Lung (tissue), 12 donors: Measurements from ENCODE around the gene TSKU. TPM values are rescaled to one million over a fixed set of nuclear protein-coding genes. Genes with fewer than 3 reads are reported as not detected.

Source experiments
- ATAC-seq: fragments of 200-7000 bp; cut with Tn5 transposase; one replicate; pipeline ENCODE4 v1.9.1; 2020; ENCODE audit warnings: moderate number of reproducible peaks; ENCODE audit not compliant: insufficient read depth, low FRiP score
- DNase-seq, 3 donors: peaks; one replicate each; pipeline ENCODE4 v3.0.0-alpha.2; 2013 to 2017
- H3K27ac ChIP-seq, 2 donors: one replicate each; pipeline ENCODE4 v1.5.1; 2013; ENCODE audit warnings: mild to moderate bottlenecking in 2 of 2, moderate library complexity in 2 of 2, control low read depth in 1 of 2, inconsistent platforms in 1 of 2, low read depth in 1 of 2, low read length in 1 of 2
- H3K27me3 ChIP-seq, 3 donors: one replicate each; pipeline ENCODE4 v1.5.1; 2013; ENCODE audit warnings: low read length in 2 of 3; ENCODE audit not compliant: control insufficient read depth in 3 of 3, insufficient read depth in 3 of 3
- H3K36me3 ChIP-seq, 4 donors: one replicate each; pipeline ENCODE4 v1.5.1; 2013; ENCODE audit warnings: low read length in 4 of 4, mild to moderate bottlenecking in 1 of 4, moderate library complexity in 1 of 4; ENCODE audit not compliant: control insufficient read depth in 4 of 4, insufficient read depth in 4 of 4
- H3K4me1 ChIP-seq, 5 donors: one replicate each; pipeline ENCODE4 v1.5.1; 2013; ENCODE audit warnings: low read length in 5 of 5, mild to moderate bottlenecking in 2 of 5, moderate library complexity in 1 of 5; ENCODE audit not compliant: control insufficient read depth in 5 of 5, insufficient read depth in 5 of 5
- H3K4me3 ChIP-seq: one replicate; pipeline ENCODE4 v1.5.1; 2013; ENCODE audit warnings: mild to moderate bottlenecking, control low read depth, moderate library complexity
- H3K9ac ChIP-seq, 2 donors: one replicate each; pipeline ENCODE4 v1.5.1; 2013; ENCODE audit warnings: low read length in 2 of 2, control low read depth in 1 of 2; ENCODE audit not compliant: insufficient read depth in 1 of 2
- H3K9me3 ChIP-seq, 4 donors: one replicate each; pipeline ENCODE4 v1.5.1; 2013; ENCODE audit warnings: low read length in 3 of 4, mild to moderate bottlenecking in 1 of 4, moderate library complexity in 1 of 4; ENCODE audit not compliant: control insufficient read depth in 4 of 4, insufficient read depth in 3 of 4
- WGBS, 2 donors: extraction: QIAGEN DNeasy Blood & Tissue Kit; methylation state at CpG; one replicate each; pipeline ENCODE4 v1.1.7; 2013; 5-methylcytosine and 5-hydroxymethylcytosine counted together
- polyA plus RNA-seq, 2 donors: library from polyadenylated mRNA; stranded (reverse); fragments of 200-250 nt; gene quantifications; one replicate each; pipeline ENCODE4 v1.2.1, GENCODE V29; 2013
- total RNA-seq, 2 donors: library from RNA; depleted of rRNA in 1 of 2; stranded (reverse); fragments of >200 nt in 1 of 2; gene quantifications; one replicate each; pipeline ENCODE4 v1.2.1, GENCODE V29; 2014 to 2021
- TF ChIP-seq, protein P1 (sequence below): IDR thresholded peaks from 2 replicates; pipeline ENCODE4 v1.5.1; 2012; ENCODE audit warnings: mild to moderate bottlenecking; ENCODE audit errors: control extremely low read depth, extremely low read depth
- donor health status: control.
- donor health status: control.
- donor health status: Bipolar disorder and iron deficiency.
- donor health status: healthy.
- donor health status: DM: yes; HTN: yes; CAD: no.

TSKU gene
- total and polyA plus RNA-seq, 4 donors = 3.7 to 18.6 (median 11.6) TPM

DNA sequence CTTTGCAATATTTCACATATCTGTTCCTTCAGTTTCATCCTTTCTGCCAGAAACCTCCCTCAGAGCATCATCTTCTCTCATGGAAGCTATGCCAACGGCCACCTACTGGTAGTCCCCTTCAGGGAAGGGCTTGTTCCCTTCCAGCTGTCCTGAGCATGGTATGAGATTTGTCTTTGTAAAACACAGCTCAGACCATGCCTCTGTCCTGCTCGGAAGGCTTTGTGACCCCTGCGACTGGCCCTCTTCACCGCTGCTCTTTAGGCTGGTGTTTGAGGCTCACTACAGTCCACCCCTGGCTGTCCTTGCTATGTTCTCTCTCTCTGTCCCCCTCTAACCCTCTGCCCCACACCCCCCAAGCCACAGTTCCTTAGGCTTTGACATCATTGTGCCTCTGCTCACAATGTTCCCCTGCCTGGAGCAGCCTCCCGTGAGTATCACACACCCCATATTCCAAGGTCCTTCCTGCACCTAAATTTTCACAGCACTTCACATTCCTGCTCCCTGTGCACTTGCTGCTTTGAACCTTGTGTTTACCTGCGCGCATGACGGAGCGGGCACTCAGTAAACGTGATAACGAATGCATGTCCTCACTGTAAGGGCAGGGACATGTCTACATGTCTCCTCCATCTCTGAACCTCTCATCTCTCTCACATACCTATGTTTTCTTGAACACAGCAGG is 53.6 kb downstream of the TSKU start:
- ATAC-seq (peak; percentile 15), DNase-seq (no peak)
- peaks cover 0 to 4% (median 0%) of the 10 kb centered on the region in 3 donors for H3K27me3 ChIP-seq
- H3K27ac ChIP-seq = peak overlapping the region; percentile 5 to 88
- peak overlapping the region in 1 of 2 donors; percentile 16 for H3K9ac ChIP-seq
- TF ChIP-seq, protein P1, sequence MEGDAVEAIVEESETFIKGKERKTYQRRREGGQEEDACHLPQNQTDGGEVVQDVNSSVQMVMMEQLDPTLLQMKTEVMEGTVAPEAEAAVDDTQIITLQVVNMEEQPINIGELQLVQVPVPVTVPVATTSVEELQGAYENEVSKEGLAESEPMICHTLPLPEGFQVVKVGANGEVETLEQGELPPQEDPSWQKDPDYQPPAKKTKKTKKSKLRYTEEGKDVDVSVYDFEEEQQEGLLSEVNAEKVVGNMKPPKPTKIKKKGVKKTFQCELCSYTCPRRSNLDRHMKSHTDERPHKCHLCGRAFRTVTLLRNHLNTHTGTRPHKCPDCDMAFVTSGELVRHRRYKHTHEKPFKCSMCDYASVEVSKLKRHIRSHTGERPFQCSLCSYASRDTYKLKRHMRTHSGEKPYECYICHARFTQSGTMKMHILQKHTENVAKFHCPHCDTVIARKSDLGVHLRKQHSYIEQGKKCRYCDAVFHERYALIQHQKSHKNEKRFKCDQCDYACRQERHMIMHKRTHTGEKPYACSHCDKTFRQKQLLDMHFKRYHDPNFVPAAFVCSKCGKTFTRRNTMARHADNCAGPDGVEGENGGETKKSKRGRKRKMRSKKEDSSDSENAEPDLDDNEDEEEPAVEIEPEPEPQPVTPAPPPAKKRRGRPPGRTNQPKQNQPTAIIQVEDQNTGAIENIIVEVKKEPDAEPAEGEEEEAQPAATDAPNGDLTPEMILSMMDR = no peak
- H3K4me1 ChIP-seq = peaks cover 0 to 27% (median 7%) of the 10 kb centered on the region in 5 donors
- no peak overlapping the region for H3K4me3 ChIP-seq
- H3K9me3 ChIP-seq = no peaks in the 10 kb centered on the region
- 59 to 70% methylated on average over 11 of the region's 11 CpGs for WGBS, 2 donors
- no peaks in the 10 kb centered on the region for H3K36me3 ChIP-seq

DNA sequence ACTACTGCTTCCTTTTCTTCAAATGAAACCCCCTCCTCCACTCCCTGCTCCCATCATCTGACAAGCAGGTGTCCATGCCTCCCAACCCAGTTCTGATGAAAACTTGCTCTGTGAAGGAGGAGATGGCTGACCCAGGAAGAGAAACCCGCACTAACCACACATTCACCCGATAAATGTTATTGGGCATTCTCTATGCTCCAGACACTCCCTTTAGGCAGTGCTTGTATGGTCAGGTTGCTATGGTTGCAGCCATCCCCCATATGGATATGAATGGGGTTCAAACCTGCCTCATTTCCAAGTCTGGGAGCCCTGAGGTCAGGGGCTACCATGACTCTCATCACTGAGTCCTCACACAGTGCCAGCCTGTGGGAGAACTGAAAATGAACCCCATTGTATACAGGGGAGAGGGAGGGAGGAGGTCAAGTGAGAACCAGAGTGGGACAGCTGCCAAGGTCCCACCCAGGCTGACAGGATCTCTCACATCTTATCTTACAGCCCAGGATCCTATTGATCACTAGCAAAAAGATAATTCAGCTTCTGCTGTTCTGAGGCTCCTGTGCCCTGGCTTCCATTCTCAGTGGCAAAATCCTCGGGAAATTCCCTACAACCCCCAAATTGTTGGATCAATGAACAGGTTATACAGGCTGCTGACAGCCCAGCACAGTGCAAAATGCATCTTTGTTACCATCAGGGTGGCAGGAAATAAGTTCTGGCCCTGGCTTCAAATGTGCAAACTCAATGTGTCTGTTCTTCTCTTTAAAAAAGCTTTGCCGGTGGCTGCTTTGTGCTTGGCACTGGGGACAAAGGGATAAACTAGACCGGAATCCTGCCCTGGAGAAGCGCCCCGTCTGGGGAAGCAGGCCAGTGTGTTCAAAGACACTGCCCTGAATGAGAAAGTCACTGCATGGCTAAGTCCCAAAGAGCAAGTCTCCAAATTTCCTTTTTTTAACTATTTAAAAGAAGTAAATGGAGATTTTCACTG is 54.8 kb downstream of the TSKU start:
- TF ChIP-seq, protein P1 = no peak
- no peak overlapping the region for H3K9ac ChIP-seq
- peak overlapping the region in 1 of 2 donors; percentile 42 for H3K27ac ChIP-seq
- no peak for DNase-seq
- no peaks in the 10 kb centered on the region for H3K36me3 ChIP-seq
- H3K9me3 ChIP-seq = no peaks in the 10 kb centered on the region
- ATAC-seq = no peak
- H3K4me3 ChIP-seq = no peak overlapping the region
- 65 to 72% methylated on average over 7 of the region's 7 CpGs for WGBS, 2 donors
- peaks cover 0 to 4% (median 0%) of the 10 kb centered on the region in 3 donors for H3K27me3 ChIP-seq
- peaks cover 0 to 27% (median 7%) of the 10 kb centered on the region in 5 donors for H3K4me1 ChIP-seq

DNA sequence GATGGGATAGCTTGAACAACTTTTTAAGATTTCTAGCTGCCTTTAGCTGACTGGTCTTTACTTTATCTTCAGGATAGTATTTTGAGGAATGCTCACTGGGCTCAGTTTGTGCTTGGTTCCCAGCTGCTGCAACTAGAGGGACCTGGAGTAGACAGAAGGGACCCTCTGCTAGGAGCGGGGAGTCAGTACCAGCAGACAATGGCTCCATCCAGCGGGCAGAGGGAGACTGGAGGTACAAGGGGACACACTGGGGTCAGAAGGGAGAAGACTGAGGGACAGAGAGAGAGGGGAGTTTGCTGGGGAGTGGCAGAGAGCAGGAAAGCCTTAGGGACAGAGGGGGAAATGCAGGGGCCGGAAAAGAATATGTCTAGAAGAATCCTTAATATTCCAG is 55.5 kb downstream of the TSKU start:
- H3K4me1 ChIP-seq = peaks cover 0 to 26% (median 7%) of the 10 kb centered on the region in 5 donors

More for the DNA sequence above, 55.5 kb downstream of the TSKU start:
- no peak for ATAC-seq
- H3K36me3 ChIP-seq = no peaks in the 10 kb centered on the region
- H3K9me3 ChIP-seq = no peaks in the 10 kb centered on the region
- 81 to 82% methylated on average over 3 of the region's 3 CpGs for WGBS, 2 donors
- no peak overlapping the region for H3K4me3 ChIP-seq
- H3K9ac ChIP-seq = no peak overlapping the region
- TF ChIP-seq, protein P1 = no peak
- H3K27me3 ChIP-seq = peaks cover 0 to 4% (median 0%) of the 10 kb centered on the region in 3 donors
- H3K27ac ChIP-seq = peak overlapping the region in 1 of 2 donors; percentile 37
- peak; percentile 57 to 62 (median 60) for DNase-seq
